Spleen (tissue), 13 donors: ENCODE measurements around the gene DARS2. TPM values are rescaled to one million over a fixed set of nuclear protein-coding genes. Genes with fewer than 3 reads are reported as not detected.
A peak's percentile ranks its signal among the peaks of the same experiment; 100 is the strongest.

ENCODE experiments used
- DNase-seq: peaks from one replicate; pipeline ENCODE4 v3.0.0-alpha.2; 2020
- H3K27ac ChIP-seq, 8 donors: fragments of 200-600 bp; sonication (generic) in 7 of 8; 1 replicate in 4 of 8; 2 replicates in 4 of 8; pipeline versions ENCODE4 v1.5.0 to v1.8.0; 2016 to 2021; ENCODE audit warnings: inconsistent platforms in 4 of 8, mild to moderate bottlenecking in 4 of 8, moderate library complexity in 1 of 8
- H3K27me3 ChIP-seq, 7 donors: fragments of 200-600 bp; sonication (generic) in 6 of 7; replicated peaks in 1 of 7; 1 replicate in 4 of 7; 2 replicates in 3 of 7; pipeline versions ENCODE4 v1.5.0 to v1.8.0; 2016 to 2021; ENCODE audit warnings: inconsistent platforms in 3 of 7, mild to moderate bottlenecking in 1 of 7
- H3K36me3 ChIP-seq, 6 donors: fragments of 200-600 bp; sonication (generic) in 5 of 6; 1 replicate in 4 of 6; 2 replicates in 2 of 6; pipeline versions ENCODE4 v1.5.0 to v1.8.0; 2016 to 2021; ENCODE audit warnings: inconsistent platforms in 2 of 6
- H3K4me1 ChIP-seq, 6 donors: fragments of 200-600 bp; sonication (generic) in 5 of 6; 1 replicate in 3 of 6; 2 replicates in 3 of 6; pipeline versions ENCODE4 v1.5.0 to v1.8.0; 2016 to 2021; ENCODE audit warnings: inconsistent platforms in 3 of 6
- H3K4me3 ChIP-seq, 8 donors: fragments of 200-600 bp; sonication (generic) in 7 of 8; 1 replicate in 4 of 8; 2 replicates in 4 of 8; pipeline versions ENCODE4 v1.5.0 to v1.8.0; 2016 to 2021; ENCODE audit warnings: inconsistent platforms in 4 of 8, mild to moderate bottlenecking in 4 of 8, moderate library complexity in 2 of 8
- H3K9me3 ChIP-seq, 8 donors: fragments of 200-600 bp; sonication (generic) in 7 of 8; 1 replicate in 4 of 8; 2 replicates in 4 of 8; pipeline versions ENCODE4 v1.5.0 to v1.8.0; 2016 to 2021; ENCODE audit warnings: inconsistent platforms in 4 of 8
- POLR2A ChIP-seq, 3 donors: fragments of 450-650 bp; IDR thresholded peaks; one replicate each; pipeline ENCODE4 v1.5.1; 2017; ENCODE audit warnings: antibody characterized with exemption in 3 of 3, mild to moderate bottlenecking in 1 of 3
- POLR2AphosphoS5 ChIP-seq, 3 donors: sonication (generic); formaldehyde crosslinking; IDR thresholded peaks; one replicate each; pipeline ENCODE4 v1.5.1; 2017; ENCODE audit warnings: antibody characterized with exemption in 3 of 3
- WGBS, 5 donors: extraction: QIAGEN DNeasy Blood & Tissue Kit in 3 of 5; methylation state at CpG; one replicate each; pipeline versions ENCODE4 v1.1.5 to v1.1.7; 2013 to 2018; 5-methylcytosine and 5-hydroxymethylcytosine counted together
- intact Hi-C: fragments of 100-400 bp; cut with DNase I; formaldehyde crosslinking; loops from one replicate; pipeline ENCODE4 v1.15.0; 2023; ENCODE audit warnings: low total_unique reads
- long read RNA-seq, 2 donors: transcript quantifications; one replicate each; lab custom pipeline, GENCODE V29; 2026
- polyA plus RNA-seq, 3 donors: library from polyadenylated mRNA; stranded (reverse); fragments of 200-250 nt; gene quantifications; one replicate each; pipeline ENCODE4 v1.2.1, GENCODE V29; 2013
- total RNA-seq, 7 donors: library from RNA; depleted of rRNA in 3 of 7; stranded (reverse); fragments of >200 nt in 3 of 7; fragmentation: NEBNext Ultra II Directional in 4 of 7; extraction: Animal tissue kit (Norgen Biotek cat#: 25700) in 4 of 7; gene quantifications; one replicate each; pipeline versions ENCODE4 v1.1.0 to v1.2.1, GENCODE V29; 2016 to 2021
- TF ChIP-seq, protein P1 (sequence below), 11 experiments: fragments of 200-600 bp in 7 of 11; fragments of 450-650 bp in 4 of 11; sonication (generic) in 4 of 11; IDR thresholded peaks in 8 of 11; conservative IDR thresholded peaks in 3 of 11; 1 replicate in 7 of 11; 2 replicates in 4 of 11; pipeline versions ENCODE4 v1.4.0 to v1.8.0; 2016 to 2021; ENCODE audit warnings: antibody characterized with exemption in 11 of 11, inconsistent platforms in 4 of 11, mild to moderate bottlenecking in 1 of 11
- donor health status: healthy with polysubstance abuse.
- donor health status: DM: no; HTN: no; CAD: no; lungs with moderate emphysema.
- donor health status: DM: no; HTN: no; CAD: no.
- donor health status: Bipolar disorder and iron deficiency.
- donor health status: healthy.
- donor health status: DM: no; HTN: no; CAD: no.
- donor health status: DM: yes; HTN: yes; CAD: no.

DARS2 gene, protein sequence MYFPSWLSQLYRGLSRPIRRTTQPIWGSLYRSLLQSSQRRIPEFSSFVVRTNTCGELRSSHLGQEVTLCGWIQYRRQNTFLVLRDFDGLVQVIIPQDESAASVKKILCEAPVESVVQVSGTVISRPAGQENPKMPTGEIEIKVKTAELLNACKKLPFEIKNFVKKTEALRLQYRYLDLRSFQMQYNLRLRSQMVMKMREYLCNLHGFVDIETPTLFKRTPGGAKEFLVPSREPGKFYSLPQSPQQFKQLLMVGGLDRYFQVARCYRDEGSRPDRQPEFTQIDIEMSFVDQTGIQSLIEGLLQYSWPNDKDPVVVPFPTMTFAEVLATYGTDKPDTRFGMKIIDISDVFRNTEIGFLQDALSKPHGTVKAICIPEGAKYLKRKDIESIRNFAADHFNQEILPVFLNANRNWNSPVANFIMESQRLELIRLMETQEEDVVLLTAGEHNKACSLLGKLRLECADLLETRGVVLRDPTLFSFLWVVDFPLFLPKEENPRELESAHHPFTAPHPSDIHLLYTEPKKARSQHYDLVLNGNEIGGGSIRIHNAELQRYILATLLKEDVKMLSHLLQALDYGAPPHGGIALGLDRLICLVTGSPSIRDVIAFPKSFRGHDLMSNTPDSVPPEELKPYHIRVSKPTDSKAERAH
- 10 to 100 TPM; 12.6 to 23.3 (median 18.2) TPM for total RNA-seq
- polyA plus RNA-seq = 1 to 10 TPM; 4.7 to 7.3 (median 6.8) TPM
- long read RNA-seq, donor 1, partial matches to known transcripts = 0 of 1 reads
- long read RNA-seq, donor 1, other reads (novel, unspliced or antisense) = 0 of 1 reads
- long read RNA-seq, donor 2, partial matches to known transcripts = 120 of 350 reads
- long read RNA-seq, donor 2, other reads (novel, unspliced or antisense) = 227 of 350 reads

DNA sequence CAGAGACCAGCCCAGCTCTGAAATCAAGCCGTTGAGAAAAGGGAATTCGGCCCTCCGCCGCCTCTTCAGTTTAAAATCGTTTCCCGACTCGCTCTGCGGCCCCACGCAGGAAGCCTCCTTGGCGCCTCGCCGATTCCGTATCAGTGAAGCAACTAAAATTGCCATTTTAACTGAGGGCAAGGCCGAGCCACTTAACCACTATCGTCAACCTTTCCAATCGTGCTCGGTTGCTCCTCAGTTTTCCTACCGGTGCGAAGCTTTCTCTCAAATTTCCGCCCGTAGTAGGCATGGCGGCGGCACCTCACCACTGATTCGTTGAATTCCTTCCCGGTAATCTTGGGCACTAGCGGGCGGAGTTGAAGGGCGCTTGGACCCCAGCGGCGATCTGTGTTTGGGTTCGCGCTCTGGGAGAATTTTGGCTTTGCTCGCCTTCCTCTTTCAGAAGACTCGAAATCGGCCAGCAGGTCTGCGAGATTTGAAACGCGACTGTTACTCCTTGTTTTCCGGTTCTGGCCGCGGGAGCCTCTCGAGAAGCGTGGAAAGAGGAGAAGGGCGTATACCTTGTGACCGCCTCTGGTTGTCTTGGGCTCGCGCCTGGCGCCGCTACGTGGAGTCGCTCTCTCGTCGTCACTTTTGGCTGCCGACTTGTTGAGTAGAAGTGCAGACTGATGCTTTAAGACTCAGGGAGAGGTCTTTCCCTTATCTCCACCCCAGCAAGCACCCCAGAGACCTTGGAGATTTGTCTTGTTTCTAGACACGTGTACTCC lies at the start of gene DARS2, which contains the start of gene CENPL:
TSS of gene DARS2 (plus strand) at position 359 of the 767 bp plus-strand sequence. CDS start 557 bp downstream, outside the sequence.
TSS of gene CENPL (minus strand) at position 569 of the 767 bp plus-strand sequence. CDS start 13,584 bp downstream, outside the sequence.
- TF ChIP-seq POLR2A (IDR thresholded peaks at IDR 0.05) = peak in 1 of 3 donors; percentile 25
- TF ChIP-seq, protein P1, sequence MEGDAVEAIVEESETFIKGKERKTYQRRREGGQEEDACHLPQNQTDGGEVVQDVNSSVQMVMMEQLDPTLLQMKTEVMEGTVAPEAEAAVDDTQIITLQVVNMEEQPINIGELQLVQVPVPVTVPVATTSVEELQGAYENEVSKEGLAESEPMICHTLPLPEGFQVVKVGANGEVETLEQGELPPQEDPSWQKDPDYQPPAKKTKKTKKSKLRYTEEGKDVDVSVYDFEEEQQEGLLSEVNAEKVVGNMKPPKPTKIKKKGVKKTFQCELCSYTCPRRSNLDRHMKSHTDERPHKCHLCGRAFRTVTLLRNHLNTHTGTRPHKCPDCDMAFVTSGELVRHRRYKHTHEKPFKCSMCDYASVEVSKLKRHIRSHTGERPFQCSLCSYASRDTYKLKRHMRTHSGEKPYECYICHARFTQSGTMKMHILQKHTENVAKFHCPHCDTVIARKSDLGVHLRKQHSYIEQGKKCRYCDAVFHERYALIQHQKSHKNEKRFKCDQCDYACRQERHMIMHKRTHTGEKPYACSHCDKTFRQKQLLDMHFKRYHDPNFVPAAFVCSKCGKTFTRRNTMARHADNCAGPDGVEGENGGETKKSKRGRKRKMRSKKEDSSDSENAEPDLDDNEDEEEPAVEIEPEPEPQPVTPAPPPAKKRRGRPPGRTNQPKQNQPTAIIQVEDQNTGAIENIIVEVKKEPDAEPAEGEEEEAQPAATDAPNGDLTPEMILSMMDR (IDR thresholded peaks at IDR 0.05 in 8 of 11, conservative IDR thresholded peaks at IDR 0.05 in 3 of 11) = peak in 1 of 11 experiments; percentile 15
- peak; percentile 76 to 95 (median 88) for TF ChIP-seq POLR2AphosphoS5 (IDR thresholded peaks at IDR 0.05)
- Histone ChIP-seq H3K27ac (peak within 1 kb of the TSS; percentile 92 to 97 (median 94)), H3K27me3 (no peaks in the 10 kb centered on the region), H3K4me1 (peaks cover 11 to 75% (median 48%) of the 10 kb centered on the region in 6 donors), H3K9me3 (no peaks in the 10 kb centered on the region), H3K36me3 (peaks cover 0 to 19% (median 0%) of the 10 kb centered on the region in 6 donors), H3K4me3 (peak within 1 kb of the TSS; percentile 67 to 99 (median 76))
- intact Hi-C loops = loop anchor here (5.0 kb wide), 2 partner anchors 392 to 1082 kb away; no protein-coding TSS in a partner anchor
- 0 to 1% (median 0%) methylated on average over 55 of the region's 55 CpGs for WGBS, 5 donors
- DNase-seq = peak; percentile 96

DNA sequence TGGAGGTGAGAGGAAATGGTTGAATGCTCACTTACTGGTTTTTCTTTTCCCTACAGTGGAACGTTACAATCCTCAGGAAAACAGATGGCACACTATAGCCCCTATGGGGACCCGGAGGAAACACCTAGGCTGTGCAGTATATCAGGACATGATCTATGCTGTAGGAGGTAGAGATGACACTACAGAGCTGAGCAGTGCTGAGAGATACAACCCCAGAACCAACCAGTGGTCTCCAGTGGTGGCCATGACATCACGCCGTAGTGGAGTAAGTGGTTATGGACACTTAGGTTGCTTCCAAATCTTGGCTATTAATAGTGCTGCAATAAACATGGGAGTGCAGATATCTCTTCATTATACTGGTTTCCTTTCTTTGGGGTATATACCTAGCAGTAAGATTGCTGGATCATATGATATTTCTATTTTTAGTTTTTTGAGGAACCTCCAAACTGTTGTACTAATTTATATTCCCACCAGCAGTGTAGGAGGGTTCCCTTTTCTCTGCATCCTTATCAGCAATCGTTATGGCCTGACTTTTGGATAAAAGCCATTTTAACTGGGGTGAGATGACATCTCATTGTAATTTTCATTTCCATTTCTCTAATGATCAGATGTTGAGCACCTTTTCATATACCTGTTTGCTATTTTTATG lies 48.8 kb upstream of the DARS2 start:
- no peak for DNase-seq
- intact Hi-C loops = no loop called here
- Histone ChIP-seq H3K27me3 (no peaks in the 10 kb centered on the region), H3K27ac (no peak overlapping the region), H3K4me3 (no peak overlapping the region), H3K36me3 (peaks cover 0 to 92% (median 38%) of the 10 kb centered on the region in 6 donors), H3K9me3 (no peaks in the 10 kb centered on the region), H3K4me1 (no peaks in the 10 kb centered on the region)
- TF ChIP-seq, protein P1 (IDR thresholded peaks at IDR 0.05 in 8 of 11, conservative IDR thresholded peaks at IDR 0.05 in 3 of 11) = no peak
- TF ChIP-seq POLR2A (IDR thresholded peaks at IDR 0.05) (no peak), POLR2AphosphoS5 (IDR thresholded peaks at IDR 0.05) (no peak)
- WGBS, 5 donors = 76 to 85% (median 81%) methylated on average over 5 of the region's 5 CpGs

DNA sequence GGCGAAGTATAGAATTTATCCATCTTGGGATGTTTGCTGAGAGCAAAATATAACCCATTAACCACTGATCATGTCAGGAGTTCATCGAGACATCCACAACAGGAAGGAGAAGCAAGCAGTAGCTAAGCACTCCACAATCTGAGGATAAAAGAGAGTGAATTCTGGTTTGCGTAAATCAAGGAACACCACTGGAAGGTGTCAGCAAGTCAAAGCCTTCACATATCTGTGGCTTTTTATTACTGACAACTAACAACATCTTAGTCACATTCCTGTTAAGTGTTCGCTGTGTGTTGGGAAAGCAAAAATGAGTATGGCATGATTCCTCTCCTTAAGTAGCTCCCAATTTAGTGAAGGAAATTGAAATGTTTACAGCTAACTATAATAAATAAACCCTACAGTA lies 44.5 kb upstream of the DARS2 start:
- Histone ChIP-seq H3K4me3 (no peak overlapping the region), H3K9me3 (no peaks in the 10 kb centered on the region), H3K36me3 (peaks cover 0 to 100% (median 74%) of the 10 kb centered on the region in 6 donors), H3K4me1 (no peaks in the 10 kb centered on the region), H3K27me3 (no peaks in the 10 kb centered on the region), H3K27ac (no peak overlapping the region)
- intact Hi-C loops = no loop called here
- TF ChIP-seq POLR2A (IDR thresholded peaks at IDR 0.05) (no peak), POLR2AphosphoS5 (IDR thresholded peaks at IDR 0.05) (no peak)
- TF ChIP-seq, protein P1 (IDR thresholded peaks at IDR 0.05 in 8 of 11, conservative IDR thresholded peaks at IDR 0.05 in 3 of 11) = no peak
- no peak for DNase-seq
- 95 to 99% (median 98%) methylated on average over 4 of the region's 4 CpGs for WGBS, 5 donors
